ENCODE results near the gene DPF3.

The DPF3 gene

DNA sequence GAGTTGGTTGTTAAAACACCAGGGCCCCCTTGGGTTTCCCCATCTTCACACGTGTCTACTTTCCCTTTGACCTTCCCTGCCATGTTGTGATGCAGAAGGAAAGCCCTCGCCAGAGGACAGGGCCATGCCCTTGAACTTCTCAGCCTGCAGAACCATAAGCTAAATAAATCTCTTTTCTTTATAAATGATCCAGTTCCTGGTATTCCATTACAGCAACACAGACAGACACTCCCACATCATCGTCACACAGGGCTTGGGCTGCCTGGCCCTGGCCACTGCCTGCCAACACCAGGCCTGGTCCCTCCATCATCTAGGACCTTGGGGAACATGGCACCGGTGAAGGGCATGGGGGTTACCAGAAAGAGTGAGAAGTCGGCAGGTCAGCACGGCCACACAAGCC, 84.8 kb downstream of the DPF3 start:
- TF ChIP-seq, protein P1, sequence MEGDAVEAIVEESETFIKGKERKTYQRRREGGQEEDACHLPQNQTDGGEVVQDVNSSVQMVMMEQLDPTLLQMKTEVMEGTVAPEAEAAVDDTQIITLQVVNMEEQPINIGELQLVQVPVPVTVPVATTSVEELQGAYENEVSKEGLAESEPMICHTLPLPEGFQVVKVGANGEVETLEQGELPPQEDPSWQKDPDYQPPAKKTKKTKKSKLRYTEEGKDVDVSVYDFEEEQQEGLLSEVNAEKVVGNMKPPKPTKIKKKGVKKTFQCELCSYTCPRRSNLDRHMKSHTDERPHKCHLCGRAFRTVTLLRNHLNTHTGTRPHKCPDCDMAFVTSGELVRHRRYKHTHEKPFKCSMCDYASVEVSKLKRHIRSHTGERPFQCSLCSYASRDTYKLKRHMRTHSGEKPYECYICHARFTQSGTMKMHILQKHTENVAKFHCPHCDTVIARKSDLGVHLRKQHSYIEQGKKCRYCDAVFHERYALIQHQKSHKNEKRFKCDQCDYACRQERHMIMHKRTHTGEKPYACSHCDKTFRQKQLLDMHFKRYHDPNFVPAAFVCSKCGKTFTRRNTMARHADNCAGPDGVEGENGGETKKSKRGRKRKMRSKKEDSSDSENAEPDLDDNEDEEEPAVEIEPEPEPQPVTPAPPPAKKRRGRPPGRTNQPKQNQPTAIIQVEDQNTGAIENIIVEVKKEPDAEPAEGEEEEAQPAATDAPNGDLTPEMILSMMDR (IDR thresholded peaks at IDR 0.05; ENCODE audit: low read depth, low read length, missing control alignments), result no peak
- no peak overlapping the region for H3K4me3 ChIP-seq (ENCODE audit: low read depth, low read length)
- no peak for DNase-seq (ENCODE audit: low read depth)

DNA sequence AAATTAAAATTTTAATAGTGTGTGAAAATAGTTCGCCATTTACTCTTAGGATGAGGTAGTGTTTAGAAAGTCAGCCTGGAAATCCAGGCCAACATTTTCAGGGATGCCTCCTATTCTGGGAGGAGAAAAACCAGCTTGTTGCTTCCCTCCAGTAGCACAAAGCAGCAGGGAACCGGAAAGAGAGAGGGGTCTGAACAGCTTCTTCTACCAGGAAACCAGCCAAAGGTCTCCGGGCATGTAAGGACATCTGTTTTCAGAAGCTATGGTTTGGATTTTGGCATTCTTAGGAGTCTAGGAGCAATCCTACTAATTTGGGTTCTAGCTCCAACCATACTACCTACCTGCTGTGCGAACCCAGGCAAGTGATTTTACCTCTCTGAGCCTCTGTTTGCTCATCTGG, 85.3 kb downstream of the DPF3 start:
- DNase-seq (ENCODE audit: low read depth), result no peak
- no peak overlapping the region for H3K4me3 ChIP-seq (ENCODE audit: low read depth, low read length)
- TF ChIP-seq, protein P1 (IDR thresholded peaks at IDR 0.05; ENCODE audit: low read depth, low read length, missing control alignments), result no peak

DNA sequence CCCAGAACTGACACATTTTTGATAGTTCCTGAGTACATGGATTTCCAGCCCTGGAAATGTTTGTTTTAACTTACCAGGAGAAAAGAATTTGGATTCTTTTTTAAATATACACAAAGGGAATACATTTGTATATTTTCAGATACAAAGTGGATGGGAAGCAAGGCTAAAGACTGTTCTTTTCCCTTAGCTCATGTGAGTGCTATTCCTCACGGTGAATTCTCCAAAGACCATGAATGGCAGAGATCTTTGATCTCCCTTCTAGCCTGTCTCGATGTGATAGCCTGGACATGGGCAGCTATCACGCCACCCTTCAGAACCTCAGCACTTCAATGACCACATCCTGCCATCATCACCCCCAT, 91.3 kb downstream of the DPF3 start:
- no peak for DNase-seq (ENCODE audit: low read depth)
- no peak overlapping the region for H3K4me3 ChIP-seq (ENCODE audit: low read depth, low read length)
- TF ChIP-seq, protein P1 (IDR thresholded peaks at IDR 0.05; ENCODE audit: low read depth, low read length, missing control alignments), result no peak

DNA sequence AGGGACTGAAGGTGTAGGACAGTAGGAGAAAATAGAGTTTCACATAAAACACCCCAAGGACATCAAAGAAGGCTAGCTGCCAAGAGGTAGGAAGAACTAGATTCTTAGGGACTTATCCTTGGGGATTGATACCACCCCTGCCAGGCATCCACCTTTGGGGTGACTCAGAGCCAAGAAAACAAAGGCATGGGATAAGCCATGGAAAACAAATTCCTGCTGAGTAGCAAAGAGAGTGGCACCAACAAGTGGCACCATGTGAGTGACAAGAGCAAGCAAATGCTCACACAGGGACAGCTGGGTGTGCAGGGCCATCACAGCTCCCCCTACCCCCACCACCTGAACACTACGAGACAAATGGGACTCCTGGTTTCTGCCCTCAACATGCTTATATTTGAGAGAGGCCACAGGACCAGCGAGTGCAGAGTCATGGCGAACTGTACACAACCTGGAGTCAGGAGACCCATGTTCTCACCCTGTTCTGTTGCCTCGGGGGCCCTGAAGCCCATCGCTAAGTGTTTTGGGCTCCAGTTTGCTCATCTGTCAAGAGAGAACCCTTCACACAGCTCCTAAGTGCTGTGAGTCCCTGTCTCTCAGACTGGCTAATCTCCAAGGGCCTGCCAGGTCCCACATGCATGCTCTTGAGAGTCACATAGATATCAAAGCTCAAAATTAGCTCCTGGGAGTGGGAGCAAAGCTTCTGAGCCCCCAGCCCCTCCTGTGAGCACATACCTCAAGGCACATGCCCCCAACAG, 91.9 kb downstream of the DPF3 start:
- no peak overlapping the region for H3K4me3 ChIP-seq (ENCODE audit: low read depth, low read length)
- DNase-seq (ENCODE audit: low read depth), result no peak
- TF ChIP-seq, protein P1 (IDR thresholded peaks at IDR 0.05; ENCODE audit: low read depth, low read length, missing control alignments), result no peak

DNA sequence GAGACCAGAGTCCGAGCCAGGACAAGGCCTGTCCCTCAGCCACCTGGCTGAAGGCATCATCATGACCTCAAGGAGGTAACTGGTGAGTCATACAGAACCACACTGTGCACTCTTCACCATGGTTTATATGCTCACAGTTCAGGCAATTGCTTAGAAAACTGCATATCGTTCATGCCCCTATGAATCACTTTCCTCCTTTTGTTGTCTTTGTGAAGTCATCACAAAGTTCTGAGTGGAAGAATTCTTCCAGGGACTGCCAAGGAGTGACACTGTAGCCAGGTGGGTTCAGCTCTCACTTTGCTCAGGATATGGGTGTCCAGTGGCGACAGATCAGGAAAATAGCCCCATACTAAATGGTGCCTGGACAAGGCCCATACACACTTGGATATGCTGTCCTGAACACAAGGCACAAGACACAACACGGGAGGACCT, 92.5 kb downstream of the DPF3 start:
- TF ChIP-seq, protein P1 (IDR thresholded peaks at IDR 0.05; ENCODE audit: low read depth, low read length, missing control alignments), result no peak
- DNase-seq (ENCODE audit: low read depth), result no peak
- no peak overlapping the region for H3K4me3 ChIP-seq (ENCODE audit: low read depth, low read length)

DNA sequence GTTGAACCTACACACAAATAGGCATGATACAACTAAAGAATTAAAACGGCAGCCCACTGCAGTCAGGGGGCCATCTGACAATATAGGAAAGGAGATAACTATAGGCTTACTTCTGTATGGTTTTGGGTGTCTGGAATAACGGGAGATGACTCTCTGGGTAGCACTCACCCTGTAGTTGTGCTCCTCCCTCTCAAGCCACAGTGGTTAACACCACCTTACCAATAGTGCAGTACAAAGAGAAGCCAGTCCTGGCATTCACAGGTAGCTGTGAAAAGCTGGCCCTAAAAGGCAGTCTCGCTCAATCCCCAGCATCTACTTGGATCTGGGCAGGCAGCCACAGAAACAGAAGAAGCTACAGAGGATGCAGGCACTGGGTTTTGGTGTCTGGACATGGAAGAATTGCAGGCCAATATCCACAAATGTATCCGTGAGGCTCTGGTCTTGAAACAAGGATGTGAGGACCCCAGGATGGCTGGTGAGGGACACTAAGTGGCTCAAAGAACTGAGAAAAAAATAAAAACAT, 93.0 kb downstream of the DPF3 start:
- no peak overlapping the region for H3K4me3 ChIP-seq (ENCODE audit: low read depth, low read length)
- no peak for DNase-seq (ENCODE audit: low read depth)
- TF ChIP-seq, protein P1 (IDR thresholded peaks at IDR 0.05; ENCODE audit: low read depth, low read length, missing control alignments), result no peak

DNA sequence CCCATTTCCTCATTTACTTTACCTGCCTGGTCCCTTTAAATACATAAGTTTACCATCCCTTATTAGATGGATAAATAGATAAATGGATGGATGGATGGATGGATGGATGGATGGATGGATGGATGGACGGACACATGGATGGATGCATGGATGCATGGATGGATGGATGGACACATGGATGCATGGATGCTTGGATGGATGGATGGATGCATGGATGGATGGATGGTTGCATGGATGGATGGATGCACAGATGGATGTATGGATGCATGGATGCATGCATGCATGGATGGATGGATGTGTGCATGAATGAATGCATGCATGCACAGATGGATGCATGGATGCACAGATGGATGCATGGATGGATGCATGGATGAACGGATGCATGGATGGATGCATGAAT, 93.6 kb downstream of the DPF3 start:
- DNase-seq (ENCODE audit: low read depth), result no peak
- H3K4me3 ChIP-seq (ENCODE audit: low read depth, low read length), result no peak overlapping the region
- TF ChIP-seq, protein P1 (IDR thresholded peaks at IDR 0.05; ENCODE audit: low read depth, low read length, missing control alignments), result no peak

All from GM12864 (cell line).